Stimulated activated CD8-positive, alpha-beta memory T cell treated with anti-CD3 and anti-CD28 coated beads, Interleukin-15, amount 100 ng/mL, for 48 hours (primary cell): Measurements from ENCODE around the gene AP2B1.
"Not testable (repeated sequence)": the region's sequence is repeated elsewhere in the genome, so short reads cannot be mapped to it uniquely, and the experiment has no call there.

Experiments
- DNase-seq, 2 donors: peaks; one replicate each; pipeline ENCODE4 v3.0.0-alpha.2; 2020; ENCODE audit warnings: low read depth in 2 of 2

AP2B1 gene

DNA sequence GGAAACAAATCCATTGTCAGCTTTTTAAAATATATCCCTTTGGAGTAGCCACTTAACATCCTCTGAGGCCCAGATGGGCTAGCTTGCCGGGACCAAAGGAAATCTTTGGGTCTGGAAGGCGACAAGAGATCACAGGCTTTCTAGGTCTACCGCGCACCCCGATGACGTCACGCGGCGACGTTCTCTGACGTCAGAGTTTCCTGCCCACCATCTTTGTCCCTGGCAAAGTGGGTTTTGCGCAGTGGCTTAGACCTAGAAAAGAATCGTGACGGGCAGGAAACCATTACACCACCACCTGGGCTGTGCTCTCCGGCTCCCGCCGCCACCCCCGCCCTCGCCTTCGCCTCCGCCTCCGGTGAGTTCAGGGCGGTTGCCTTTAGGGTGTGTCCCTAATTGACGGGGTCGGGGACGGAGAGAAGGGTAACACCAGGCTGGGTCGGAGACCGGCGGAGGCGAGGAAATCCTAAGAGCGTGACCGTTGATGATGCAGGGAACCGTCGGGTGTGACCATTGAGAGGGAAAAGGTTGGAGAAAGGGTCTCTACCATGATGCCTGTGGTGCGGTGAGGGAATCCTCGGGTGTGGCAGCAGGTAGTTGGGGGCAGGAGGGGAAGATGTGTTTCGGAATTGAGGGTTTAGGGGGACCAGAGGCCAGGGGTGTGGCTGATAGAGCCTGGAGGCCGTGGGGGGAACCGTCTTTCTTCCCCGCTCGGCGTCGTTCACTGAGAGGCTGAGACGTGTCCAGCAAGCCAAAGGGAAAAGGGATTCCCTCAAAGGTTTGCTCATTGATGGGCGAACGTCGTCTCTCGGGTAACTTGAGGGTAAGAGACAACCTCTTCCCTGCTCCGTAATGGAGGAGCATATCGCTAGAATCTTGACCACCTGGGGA is at the start of gene AP2B1:
AP2B1 (plus strand) TSS at position 249 of the 888 bp plus-strand sequence. CDS start 6,709 bp downstream, outside the sequence.
- peak; percentile 89 for DNase-seq

DNA sequence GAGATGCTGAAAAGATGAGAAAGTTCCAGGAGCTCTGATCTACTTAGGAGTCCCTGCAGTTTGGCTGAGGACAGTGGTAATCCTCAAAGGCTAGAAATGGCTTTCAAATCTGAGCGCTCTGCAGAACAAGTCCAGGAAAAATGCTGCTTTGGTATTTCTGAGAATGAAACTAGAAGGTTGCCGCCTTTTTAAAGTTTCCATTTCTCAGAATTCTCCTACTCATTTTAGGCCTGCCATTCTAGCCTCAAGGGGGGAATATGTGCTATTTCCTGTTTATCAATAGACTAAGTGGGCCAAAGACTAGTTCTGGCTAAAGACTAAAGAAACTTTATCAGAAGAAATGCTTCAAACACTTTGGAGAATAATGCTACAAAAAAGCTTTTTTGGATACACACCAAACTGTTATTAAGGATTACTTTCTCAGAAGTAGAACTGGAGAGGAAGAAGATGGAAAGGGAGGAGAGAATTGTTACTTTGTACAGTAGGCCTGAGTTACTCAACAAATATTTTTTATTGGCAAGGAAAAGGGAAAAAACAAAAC is 49.5 kb upstream of the AP2B1 start, which contains the start of gene SLFN12L:
SLFN12L (minus strand) TSS at position 78 of the 541 bp plus-strand sequence. CDS start 15,314 bp downstream, outside the sequence.
- DNase-seq = no peak

DNA sequence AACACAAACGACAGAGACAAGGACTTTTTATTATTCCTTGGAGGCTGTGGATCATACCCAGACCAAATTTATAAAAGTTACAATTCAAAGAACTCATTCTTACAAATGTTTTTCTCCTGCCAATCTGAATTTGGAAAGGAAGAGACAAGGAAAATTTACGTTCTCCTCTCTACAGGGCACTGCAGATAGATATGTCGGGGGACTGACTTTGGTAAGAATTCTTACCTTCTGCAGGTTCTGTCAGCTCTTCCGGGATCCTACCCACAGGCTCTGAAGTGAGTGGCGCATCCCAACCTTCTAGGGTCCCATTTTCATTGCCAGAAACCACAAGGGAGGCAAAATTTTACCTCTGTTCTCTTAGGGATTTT is 47.5 kb upstream of the AP2B1 start:
- DNase-seq = no peak

DNA sequence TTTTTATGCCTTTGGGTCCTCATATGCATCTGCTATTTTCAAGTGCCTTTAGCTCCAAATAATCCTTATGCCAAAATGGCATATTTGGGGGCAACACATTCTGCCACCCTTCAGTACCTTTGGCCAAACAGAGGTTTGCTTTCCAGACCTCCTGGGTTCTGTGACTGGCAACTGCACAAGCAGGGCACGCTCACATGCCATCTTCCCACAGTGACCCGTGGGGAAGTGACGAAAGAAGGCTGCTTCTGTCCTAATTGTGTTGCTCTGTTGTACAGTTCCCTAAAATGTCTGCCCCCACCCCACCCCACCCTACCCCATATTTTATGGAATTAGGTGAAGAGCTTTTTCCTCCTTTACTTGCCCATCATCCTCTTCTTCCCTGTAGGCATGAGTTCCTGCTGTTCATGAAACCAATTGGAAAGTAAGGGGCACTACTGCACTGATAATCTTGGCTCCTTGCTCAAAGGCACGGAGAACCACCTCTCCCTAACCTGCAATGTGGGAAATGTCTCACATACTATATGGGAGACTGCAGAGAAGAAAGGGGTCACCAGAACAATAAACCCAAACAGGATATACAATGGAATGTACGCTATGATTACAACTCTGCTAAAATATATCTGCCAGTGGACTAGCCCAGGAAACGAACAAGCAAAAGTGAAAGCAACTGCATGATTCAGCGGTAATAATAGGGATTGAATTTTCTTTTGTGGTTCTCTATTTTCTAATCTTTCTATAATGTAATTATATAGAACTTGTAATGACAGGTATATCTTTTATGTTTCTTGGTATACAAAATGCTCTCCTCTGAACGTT is 46.3 kb upstream of the AP2B1 start:
- no peak for DNase-seq

DNA sequence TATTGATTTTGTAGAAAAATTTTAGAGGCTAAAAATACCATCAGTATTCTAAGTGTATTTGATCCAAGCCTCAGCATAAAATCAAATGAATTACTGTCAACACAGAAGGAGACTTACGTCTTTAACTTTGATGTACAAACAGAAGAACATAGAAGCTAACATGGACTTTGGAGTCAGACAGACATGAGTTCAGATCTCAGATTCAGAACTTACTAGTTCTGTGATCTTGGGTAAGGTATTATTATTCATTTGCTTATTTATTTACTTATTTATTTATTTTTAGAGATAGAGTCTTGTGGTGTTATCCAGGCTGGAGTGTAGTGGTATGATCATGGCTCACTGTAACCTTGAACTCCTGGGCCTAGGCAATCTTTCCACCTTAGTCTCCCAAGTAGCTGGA is 45.7 kb upstream of the AP2B1 start:
- DNase-seq = no peak

DNA sequence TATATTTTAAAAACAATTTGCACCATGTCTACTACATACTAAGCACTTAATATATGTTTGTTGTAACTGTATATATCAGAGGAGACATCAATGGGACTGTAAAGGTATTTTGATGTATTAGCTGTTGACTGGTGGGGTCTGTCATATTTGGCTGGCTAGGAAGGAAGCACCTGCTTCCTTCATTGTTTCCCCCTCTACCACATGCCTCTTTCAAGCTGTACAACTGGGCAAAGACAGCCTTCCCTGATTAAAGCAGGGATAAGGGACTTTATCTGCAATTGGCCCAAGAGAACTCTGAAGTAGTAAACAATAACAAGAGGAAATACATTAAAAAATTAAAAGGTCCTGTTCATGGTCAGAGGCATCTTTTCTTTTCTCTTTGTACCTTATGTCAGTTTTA is 44.1 kb upstream of the AP2B1 start:
- no peak for DNase-seq

DNA sequence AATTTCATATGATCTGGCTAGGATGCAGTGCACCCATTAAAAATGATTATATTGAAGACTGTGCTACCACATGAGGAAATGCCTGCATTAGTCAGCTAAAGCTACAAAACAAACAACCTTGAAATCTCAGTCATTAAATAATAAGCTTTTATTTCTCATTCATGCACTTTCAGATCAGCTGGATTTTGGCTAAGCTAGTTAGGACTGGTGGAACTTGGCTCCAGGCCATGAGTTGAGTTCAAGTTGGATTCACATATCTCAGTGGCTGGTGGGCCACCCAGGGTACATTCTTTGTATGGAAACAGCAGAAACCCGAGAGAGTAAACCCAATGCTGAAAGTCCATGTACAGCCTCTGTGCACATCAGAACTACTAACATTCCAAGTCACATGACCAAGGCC is 43.3 kb upstream of the AP2B1 start:
- no peak for DNase-seq

DNA sequence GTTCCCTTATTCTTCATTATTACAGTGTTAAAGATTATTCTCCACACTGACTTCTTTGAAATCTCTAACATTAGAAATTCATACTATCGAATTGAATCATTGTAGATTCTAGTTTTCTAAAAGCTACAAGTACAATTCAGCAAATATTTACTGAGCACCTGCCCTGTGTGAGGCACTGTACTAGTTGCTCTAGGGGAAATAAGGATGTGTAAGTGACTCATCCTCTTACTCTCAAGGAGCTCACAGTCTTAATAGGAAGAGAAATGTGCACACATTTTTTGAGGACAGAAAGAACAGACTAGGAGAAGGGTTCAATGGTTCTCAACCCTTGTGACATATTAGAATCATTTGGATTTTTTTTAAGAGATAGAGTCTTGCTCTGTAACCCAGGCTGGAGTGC is 42.0 kb upstream of the AP2B1 start:
- no peak for DNase-seq

DNA sequence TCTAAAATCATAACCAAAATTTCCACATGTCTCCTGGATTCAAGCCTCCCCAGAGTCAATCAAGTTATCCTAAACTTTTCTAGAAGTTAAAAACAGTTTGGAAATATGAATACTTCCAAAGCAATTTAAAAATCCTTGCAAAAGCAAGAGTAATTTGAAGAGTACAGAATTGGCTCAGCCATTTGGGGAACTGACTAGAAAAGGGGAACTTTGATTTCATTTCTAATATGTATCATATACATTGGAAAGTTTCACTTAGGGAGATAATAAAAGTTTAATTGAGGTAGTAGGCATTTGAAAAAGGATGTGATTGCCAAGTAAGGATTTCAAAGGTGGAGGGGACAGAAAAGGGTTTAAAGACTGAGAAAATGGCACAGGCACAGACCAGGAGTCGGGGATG is 40.6 kb upstream of the AP2B1 start:
- no peak for DNase-seq

DNA sequence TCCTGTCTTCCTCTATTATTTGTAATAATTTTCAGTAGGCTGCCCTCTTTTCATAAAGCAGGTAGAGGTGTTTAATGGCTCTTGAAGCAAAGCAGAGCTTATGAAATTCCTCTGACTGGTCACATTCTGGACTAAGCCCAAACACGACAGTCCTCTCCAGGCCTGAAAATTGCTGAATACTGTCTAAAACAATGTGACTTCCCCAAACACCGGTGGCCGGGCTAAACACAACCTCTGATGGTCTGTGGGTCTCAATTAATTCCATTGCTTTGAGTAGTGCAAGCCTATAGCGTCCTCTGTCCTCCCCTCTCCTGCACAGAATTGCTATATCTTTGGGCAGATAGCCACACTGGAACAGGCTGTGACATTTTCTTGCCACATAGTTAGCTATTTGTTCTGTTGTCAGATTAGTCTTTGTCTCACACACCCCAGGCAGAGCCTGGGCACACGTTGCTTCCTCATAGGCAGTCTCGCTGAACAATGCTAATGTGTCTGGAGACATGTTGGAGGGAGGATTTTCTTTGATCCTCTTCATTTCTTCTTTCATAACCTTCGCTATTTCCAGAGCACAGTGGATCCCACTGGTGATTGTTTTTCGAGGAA is 38.8 kb upstream of the AP2B1 start:
- DNase-seq = no peak

DNA sequence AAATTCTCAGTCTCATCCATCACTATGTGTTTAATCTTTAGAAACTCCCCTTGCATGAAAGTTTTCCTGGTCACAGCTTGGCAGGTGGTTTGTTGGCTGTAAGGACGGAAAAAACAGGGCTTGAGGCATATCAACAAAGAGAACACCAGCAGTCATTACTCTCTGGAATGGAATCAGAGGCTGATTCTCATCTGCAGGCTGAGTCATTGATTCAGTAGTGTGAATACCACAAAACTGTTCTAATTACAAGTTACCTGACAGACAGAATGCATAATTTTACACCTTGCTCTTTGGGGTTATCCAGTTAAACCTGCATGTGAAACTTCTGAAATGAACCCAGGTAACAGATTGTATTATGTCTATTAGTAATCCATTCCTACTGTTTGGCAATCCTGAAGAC is 38.1 kb upstream of the AP2B1 start:
- no peak for DNase-seq

DNA sequence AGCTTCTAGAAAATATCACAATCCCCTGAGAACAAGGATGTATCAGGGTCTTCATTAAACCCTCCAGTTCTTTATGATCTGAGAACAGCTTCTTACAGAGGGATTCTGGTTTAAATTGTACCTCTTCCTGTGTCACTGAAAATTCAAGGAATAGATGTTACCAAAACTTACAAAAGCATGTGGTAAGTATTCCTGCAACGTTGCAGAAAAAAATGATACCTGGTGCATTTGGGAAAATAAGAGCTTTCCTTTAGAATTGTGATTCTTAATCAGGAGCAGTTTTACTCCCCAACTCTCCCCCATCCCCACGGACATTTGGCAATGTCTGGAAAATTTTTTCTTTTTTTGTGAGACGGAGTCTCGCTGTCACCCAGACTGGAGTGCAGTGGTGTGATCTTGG is 33.8 kb upstream of the AP2B1 start:
- no peak for DNase-seq

DNA sequence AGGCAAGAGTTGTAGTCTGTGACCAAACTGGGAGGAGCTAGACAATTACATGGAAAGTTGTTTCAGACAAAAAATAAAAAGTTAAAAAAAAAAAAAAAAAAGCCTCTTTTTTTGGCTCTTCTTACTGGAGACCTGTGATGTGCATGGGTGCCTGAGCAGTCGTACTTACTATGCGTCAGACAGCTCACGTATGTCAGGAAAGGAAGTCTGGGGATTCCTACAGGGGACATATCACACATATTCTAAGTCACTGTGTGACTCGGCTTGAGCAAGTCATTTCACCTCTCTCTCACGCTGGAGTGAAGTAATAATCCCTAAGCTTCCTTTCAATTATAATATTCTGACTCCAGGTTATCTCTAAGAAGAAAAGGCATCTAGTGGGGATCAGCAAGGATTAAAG is 32.5 kb upstream of the AP2B1 start:
- DNase-seq = no peak

DNA sequence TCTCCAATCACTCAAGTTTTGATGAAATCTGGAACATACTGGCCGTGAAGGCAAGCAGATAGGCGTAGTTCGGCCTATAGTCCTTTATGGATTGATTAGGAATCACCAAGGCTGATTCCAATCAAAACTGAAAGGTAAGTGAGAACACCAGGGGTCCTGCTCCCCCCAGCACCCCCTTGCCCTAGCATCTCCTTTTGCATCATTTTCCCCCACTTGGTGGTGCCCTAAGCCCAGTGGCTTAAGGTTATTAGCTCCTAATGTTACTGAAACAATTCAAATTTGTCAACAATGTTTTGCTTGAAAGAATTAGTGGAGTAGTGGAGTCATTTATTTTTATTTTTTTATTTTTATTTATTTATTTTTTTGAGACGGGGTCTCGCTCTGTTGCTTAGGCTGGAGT is 31.4 kb upstream of the AP2B1 start:
- no peak for DNase-seq

DNA sequence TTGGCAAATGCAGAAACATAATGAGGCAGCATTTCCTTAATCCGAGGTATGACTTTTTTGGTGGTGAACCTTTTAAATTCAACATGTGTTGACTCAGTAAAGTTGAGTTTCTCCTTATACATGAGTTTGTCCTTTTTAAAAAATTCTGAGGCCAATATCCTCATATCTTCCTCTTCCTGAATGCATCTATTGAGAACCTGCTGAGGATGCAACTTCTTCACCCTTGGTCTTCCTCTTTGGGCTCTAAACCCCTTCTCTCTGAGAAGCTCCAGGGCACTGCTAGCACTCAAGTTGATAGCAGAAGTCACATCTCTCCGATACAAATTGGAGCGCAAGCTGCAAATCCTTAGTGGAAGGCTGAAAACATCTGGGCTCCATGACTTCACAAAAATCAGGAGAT is 29.8 kb upstream of the AP2B1 start:
- DNase-seq = no peak

DNA sequence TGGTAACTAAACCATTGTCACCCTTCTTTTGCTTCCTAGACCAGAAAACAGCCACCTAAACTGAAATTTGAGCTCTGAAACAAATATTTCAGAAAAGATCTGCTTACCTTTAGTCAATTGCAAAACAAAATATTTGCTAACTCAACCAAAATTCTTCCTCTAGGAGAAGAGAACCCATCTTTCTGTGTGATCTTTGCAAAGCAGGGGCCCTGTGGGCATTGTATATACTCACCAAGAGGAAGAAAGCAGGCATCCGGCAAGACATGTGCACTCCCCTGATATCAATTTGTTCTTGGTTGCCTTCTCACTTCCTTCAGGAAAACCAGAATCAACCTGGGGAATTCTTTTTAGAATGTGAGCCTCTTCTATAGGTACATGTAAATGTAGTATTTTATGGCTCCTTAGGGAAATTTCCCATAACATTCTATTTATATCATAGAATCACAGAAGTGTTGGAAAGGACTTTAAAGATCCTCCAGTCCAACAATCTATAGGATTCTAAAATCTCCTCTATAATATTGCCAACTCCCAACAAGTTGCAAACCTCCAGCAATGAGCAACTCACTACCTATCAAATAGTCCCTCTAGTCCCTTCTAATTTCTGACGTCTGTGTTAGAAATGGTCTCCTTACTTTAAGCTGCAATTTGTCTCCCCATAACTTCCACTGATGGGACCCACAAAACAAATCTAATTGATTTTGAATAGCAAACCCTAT is 27.5 kb upstream of the AP2B1 start:
- no peak for DNase-seq

DNA sequence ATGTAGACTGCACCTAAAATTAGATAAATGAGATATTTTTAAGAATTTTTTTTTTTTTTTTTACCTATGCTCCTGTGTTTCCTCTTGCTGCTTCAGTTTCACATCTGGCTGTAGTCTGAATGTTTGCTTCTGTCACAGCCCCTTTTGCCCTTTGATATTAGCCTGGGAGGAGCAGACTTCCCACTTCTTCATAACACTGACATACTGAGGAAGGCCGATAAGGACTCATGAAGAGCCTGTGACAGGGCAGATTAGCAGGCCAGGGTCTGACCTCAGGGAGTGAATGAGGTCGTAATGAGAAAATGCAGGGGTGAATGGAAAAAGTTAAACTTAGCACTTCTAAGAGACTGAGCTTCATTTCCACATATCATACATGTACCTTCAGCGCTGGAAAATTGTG is 26.4 kb upstream of the AP2B1 start, which contains the start of gene SLFN14:
SLFN14 (minus strand) TSS at position 117 of the 400 bp plus-strand sequence. CDS start 2,757 bp downstream, outside the sequence.
- no peak for DNase-seq

DNA sequence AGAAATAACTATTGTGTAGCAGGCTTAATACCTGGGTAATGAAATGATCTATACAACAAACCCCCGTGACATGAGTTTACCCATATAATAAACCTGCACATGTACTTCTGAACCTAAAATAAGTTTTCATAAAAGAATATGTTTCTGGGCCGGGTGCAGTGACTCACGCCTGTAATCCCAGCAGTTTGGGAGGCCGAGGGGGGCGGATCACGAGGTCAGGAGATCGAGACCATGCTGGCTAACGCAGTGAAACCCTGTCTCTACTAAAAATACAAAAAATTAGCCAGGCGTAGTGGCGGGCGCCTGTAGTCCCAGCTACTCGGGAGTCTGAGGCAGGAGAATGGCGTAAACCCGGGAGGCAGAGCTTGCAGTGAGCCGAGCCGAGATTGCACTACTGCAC is 23.9 kb upstream of the AP2B1 start:
- DNase-seq = not testable (repeated sequence)

DNA sequence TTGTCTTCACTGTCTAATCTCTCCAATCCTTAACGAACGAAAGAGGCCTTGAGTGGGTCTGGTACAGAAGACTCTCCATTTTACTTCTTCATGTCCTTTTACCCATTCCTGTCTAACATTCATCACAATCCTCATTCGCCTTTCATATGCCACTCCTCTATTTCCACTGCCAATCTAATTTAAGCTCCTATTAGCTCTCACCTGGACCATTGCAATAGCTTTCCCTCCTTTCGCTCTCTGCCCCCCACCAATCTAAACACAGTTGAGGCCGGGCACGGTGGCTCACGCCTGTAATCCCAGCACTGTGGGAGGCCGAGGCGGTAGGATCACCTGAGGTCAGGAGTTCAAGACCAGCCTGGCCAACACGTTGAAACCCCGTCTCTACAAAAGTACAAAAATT is 20.2 kb upstream of the AP2B1 start:
- no peak for DNase-seq

DNA sequence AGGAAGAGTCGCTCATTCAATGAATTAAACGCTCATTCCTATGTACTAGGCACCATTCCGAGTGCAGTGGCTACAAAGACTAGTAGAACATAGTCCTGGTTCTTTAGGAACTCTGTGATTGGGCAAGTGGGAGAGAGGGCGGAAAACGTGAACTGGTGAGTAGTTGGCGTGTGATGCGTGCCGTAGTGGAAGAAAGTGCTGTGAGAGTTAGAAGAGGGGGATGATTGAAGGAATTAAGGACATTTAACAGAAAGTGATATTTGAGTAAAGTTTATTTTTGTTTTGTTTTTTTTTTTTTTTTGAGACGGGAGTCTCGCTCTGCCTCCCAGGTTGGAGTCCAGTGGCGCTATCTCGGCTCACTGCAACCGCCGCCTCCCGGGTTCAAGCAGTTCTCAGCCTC is 18.6 kb upstream of the AP2B1 start:
- peak; percentile 17 to 25 for DNase-seq

DNA sequence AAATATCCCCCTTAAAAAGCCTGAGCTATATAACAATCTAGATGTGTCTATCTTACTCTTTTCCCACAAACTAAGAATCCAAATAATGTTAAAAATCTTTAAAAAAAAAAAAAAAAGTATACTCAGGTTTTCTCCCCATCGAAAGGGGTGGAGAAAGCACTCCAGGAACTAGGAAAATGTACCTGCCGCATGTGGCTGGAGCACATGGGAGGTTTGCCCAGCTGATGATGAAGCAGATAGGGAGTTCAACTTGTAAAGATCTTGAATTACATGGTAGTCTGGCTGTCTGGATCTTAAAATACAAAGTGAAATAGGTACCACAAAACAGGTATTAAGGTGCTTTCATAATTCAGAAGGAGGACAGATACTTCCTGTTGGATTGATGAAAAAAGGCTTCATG is 17.7 kb upstream of the AP2B1 start:
- DNase-seq = no peak
